Epithelial cell of esophagus (primary cell): ENCODE data around the gene STAT2.
"Not testable (repeated sequence)": the region's sequence is repeated elsewhere in the genome, so short reads cannot be mapped to it uniquely, and the experiment has no call there.

Source experiments
- DNase-seq: peaks from one replicate; pipeline ENCODE4 v3.0.0; 2010; ENCODE audit warnings: low read depth
- H3K4me3 ChIP-seq: 2 replicates; pipeline ENCODE4 v1.5.1; 2011; ENCODE audit warnings: mild to moderate bottlenecking, low read length, control low read depth
- CTCF ChIP-seq: IDR thresholded peaks from 2 replicates; pipeline ENCODE4 v1.5.1; 2011; ENCODE audit warnings: low read depth, mild to moderate bottlenecking, low read length, control low read depth, inconsistent platforms; ENCODE audit not compliant: insufficient read depth; ENCODE audit errors: missing control alignments

The STAT2 gene

DNA sequence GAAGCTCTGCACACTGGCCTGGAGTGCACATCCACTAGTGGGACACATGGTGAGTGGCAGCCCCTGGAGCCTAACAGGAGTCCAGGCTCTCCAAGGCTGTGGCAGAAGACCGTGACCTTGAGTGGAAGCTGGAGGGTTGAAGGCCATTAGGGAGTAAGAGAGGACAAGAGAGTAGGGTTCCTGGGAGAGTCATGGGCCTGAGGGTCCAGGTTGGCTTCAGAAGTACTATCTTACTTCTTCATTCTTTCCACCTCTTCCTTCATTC, 20.8 kb downstream of the STAT2 start:
- no peak overlapping the region for H3K4me3 ChIP-seq
- DNase-seq = no peak
- TF ChIP-seq CTCF = no peak

DNA sequence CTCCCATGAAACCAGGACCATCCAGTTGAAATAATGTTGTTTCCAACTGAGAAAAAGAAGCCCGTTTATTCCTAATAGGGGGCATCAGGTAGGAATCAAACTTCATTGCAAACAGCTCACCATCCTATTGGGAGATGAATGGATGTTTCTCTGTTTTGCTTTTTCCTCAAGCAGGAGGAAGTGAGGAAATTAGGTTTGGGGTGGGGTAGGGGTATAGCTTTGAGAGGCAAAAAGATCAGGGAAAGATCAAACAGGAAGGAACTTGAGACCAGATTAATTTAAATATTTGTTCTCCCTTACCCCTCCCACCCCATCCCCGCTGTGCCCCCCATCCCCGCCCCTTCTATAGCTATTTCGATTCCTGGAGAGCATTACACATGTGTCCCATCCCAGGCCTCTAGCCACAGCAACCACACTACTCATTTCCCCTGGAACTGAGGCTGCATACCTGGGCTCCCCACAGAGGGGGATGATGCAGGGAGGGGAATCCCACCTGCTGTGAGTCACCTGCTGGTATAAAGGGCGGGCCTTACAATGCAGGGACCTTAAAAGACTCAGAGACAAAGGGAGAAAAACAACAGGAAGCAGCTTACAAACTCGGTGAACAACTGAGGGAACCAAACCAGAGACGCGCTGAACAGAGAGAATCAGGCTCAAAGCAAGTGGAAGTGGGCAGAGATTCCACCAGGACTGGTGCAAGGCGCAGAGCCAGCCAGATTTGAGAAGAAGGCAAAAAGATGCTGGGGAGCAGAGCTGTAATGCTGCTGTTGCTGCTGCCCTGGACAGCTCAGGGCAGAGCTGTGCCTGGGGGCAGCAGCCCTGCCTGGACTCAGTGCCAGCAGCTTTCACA, 21.4 kb downstream of the STAT2 start, which contains the start of gene IL23A:
Gene IL23A (plus strand): TSS at position 577 of the 850 bp plus-strand sequence. CDS start 161 bp downstream, at position 738.
- no peak within 1 kb of the TSS for H3K4me3 ChIP-seq
- no peak for TF ChIP-seq CTCF
- DNase-seq = peak; percentile 93

DNA sequence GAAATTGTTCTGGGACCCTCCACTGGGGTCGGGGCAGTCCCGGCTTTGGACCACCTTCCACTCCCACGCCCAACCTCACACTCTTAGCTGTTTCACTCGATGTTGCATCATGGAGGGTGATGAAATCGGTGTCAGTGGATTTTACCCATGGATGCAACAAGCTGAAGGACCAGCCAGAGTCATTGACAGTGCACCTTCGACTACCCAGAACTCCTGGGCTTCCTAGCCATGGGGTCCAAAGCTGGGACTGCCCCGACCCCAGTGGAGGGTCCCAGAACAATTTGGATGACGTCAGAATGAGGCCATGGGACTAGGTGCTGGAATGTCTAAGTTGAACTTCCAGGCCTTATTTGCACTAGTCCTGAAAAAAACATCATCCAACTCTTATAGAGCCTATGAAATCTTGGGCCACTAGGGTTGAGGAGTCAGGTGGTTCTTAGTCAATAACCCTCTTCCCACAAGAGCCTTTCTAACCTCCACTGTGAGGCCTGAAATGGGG, 22.1 kb downstream of the STAT2 start:
- no peak overlapping the region for H3K4me3 ChIP-seq
- peak; percentile 27 for DNase-seq
- no peak for TF ChIP-seq CTCF

- no peak for TF ChIP-seq CTCF
- no peak overlapping the region for H3K4me3 ChIP-seq
- peak; percentile 62 for DNase-seq
Measured at GRCh38 chr12:56336361-56337167, 23.3 kb downstream of the STAT2 start.

DNA sequence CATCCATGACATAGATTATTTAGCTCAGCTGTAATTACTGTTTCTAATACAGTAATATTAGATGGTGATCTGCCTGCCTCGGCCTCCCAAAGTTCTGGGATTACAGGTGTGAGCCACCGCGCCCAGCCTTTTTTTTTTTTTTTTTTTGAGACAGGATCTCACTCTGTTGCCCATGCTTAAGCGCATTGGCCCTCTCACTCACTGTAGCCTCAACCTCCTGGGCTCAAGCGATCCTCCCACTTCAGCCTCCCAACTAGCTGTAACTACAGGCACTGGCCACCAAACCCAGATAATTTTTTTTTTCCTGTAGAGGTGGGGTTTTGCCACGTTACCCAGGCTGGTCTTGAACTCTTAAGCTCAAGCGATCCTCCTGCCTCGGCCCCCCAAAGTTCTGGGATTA, 24.4 kb downstream of the STAT2 start:
- not testable (repeated sequence) for H3K4me3 ChIP-seq, DNase-seq

DNA sequence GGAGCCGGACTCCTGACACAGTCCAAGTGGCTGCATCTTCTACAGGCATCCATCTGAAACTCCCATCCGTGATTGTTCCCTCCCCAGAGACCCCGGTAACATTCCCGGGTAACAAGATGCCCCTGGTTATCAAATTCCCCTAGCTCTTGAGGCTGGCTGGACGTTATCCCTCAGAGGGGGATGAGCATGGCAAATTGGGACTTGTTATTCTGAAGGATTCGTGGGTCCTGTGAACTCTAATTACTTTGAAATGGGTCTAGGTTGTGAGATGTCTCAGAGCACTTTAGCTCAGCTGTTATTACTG, 25.5 kb downstream of the STAT2 start:
- H3K4me3 ChIP-seq = peak overlapping the region; percentile 77
- no peak for DNase-seq
- no peak for TF ChIP-seq CTCF

GRCh38 chr12:56333679-56334489, 26.0 kb downstream of the STAT2 start, which contains the start of gene PAN2:
TSS of gene PAN2 (minus strand) at chr12:56334000. CDS start at chr12:56333094, 906 bp downstream.
- TF ChIP-seq CTCF = peak; percentile 79
- DNase-seq = peak; percentile 98
- H3K4me3 ChIP-seq = peak within 1 kb of the TSS; percentile 77
